Astrocyte (in vitro differentiated cells and primary cell): ENCODE results near the gene ENOX1. TPM values are rescaled to one million over a fixed set of nuclear protein-coding genes. Genes with fewer than 3 reads are reported as not detected.

Experiments
- DNase-seq: peaks from one replicate; pipeline ENCODE4 v3.0.0-alpha.2; 2010; ENCODE audit warnings: low read depth
- FAIRE-seq: peaks from 2 replicates; lab custom pipeline; 2011; peaks lifted over from hg19 to GRCh38; lab: Jason Lieb, UNC
- H2AFZ ChIP-seq: 2 replicates; pipeline ENCODE4 v1.6.0; 2012; ENCODE audit warnings: low read depth, low read length, inconsistent platforms
- H3K27ac ChIP-seq: 2 replicates; pipeline ENCODE4 v1.5.1; 2011; ENCODE audit warnings: low read depth, low read length, inconsistent platforms
- H3K27me3 ChIP-seq: 2 replicates; pipeline ENCODE4 v1.6.0; 2011; ENCODE audit warnings: low read length, inconsistent platforms; ENCODE audit not compliant: insufficient read depth
- H3K36me3 ChIP-seq: 2 replicates; pipeline ENCODE4 v1.5.1; 2011; ENCODE audit warnings: low read length, inconsistent platforms; ENCODE audit not compliant: insufficient read depth
- H3K4me1 ChIP-seq: 2 replicates; pipeline ENCODE4 v1.5.1; 2011; ENCODE audit warnings: low read length, inconsistent platforms; ENCODE audit not compliant: insufficient read depth
- H3K4me2 ChIP-seq: 2 replicates; pipeline ENCODE4 v1.6.0; 2012; ENCODE audit warnings: low read length, inconsistent platforms
- H3K4me3 ChIP-seq: 2 replicates; pipeline ENCODE4 v1.5.1; 2011; ENCODE audit warnings: low read depth, mild to moderate bottlenecking, low read length, inconsistent platforms; ENCODE audit not compliant: insufficient read depth
- H3K79me2 ChIP-seq: 2 replicates; pipeline ENCODE4 v1.6.0; 2012; ENCODE audit warnings: mild to moderate bottlenecking, low read length, inconsistent platforms; ENCODE audit not compliant: insufficient read depth
- H3K9ac ChIP-seq: 2 replicates; pipeline ENCODE4 v1.6.0; 2012; ENCODE audit warnings: mild to moderate bottlenecking, low read length, inconsistent platforms
- H3K9me3 ChIP-seq: 2 replicates; pipeline ENCODE4 v1.5.1; 2012; ENCODE audit warnings: low read depth, mild to moderate bottlenecking, low read length, inconsistent platforms; ENCODE audit not compliant: insufficient read depth
- H4K20me1 ChIP-seq: 2 replicates; pipeline ENCODE4 v1.6.0; 2012; ENCODE audit warnings: low read length, inconsistent platforms; ENCODE audit not compliant: insufficient read depth
- H3K27ac Mint-ChIP-seq: one replicate; pipeline ENCODE4 v1.8.0; 2021; ENCODE audit warnings: mild to moderate bottlenecking, mixed read lengths; ENCODE audit not compliant: unreplicated experiment
- H3K27me3 Mint-ChIP-seq: one replicate; pipeline ENCODE4 v1.8.0; 2021; ENCODE audit warnings: low read depth, mixed read lengths; ENCODE audit not compliant: unreplicated experiment
- H3K36me3 Mint-ChIP-seq: one replicate; pipeline ENCODE4 v1.8.0; 2021; ENCODE audit warnings: low read depth, mixed read lengths; ENCODE audit not compliant: unreplicated experiment
- H3K4me1 Mint-ChIP-seq: one replicate; pipeline ENCODE4 v1.8.0; 2021; ENCODE audit warnings: low read depth, mixed read lengths; ENCODE audit not compliant: unreplicated experiment
- H3K4me3 Mint-ChIP-seq: one replicate; pipeline ENCODE4 v1.8.0; 2021; ENCODE audit warnings: mild to moderate bottlenecking, moderate library complexity, mixed read lengths; ENCODE audit not compliant: unreplicated experiment
- H3K9me3 Mint-ChIP-seq: one replicate; pipeline ENCODE4 v1.8.0; 2021; ENCODE audit warnings: mild to moderate bottlenecking, mixed read lengths; ENCODE audit not compliant: unreplicated experiment
- CTCF ChIP-seq: IDR thresholded peaks from 2 replicates; pipeline ENCODE4 v1.5.1; 2011; ENCODE audit warnings: low read depth, mild to moderate bottlenecking, inconsistent platforms, low read length, moderate library complexity; ENCODE audit not compliant: insufficient read depth
- EZH2 ChIP-seq: IDR thresholded peaks from 2 replicates; pipeline ENCODE4 v1.6.1; 2012; ENCODE audit warnings: mild to moderate bottlenecking, low read length, inconsistent platforms; ENCODE audit not compliant: insufficient read depth
- total RNA-seq: library from RNA; stranded (reverse); gene quantifications from 2 replicates; pipeline ENCODE4 v1.2.1, GENCODE V29; 2021

The ENOX1 gene
- total RNA-seq, 1 donor from 2014 or later: 2.3 TPM

GRCh38 chr13:43298816-43299215 is 488.0 kb downstream of the ENOX1 start:
- H3K9ac ChIP-seq: no peak overlapping the region
- H3K4me1 Mint-ChIP-seq: peaks cover 5% of the 10 kb centered on the region
- no peaks in the 10 kb centered on the region for H4K20me1 ChIP-seq
- no peaks in the 10 kb centered on the region for H3K4me1 ChIP-seq
- TF ChIP-seq CTCF (no peak), EZH2 (no peak)
- no peaks in the 10 kb centered on the region for H3K79me2 ChIP-seq
- H3K4me3 ChIP-seq: no peak overlapping the region
- H3K27ac Mint-ChIP-seq: no peak overlapping the region
- no peak overlapping the region for H3K4me3 Mint-ChIP-seq
- no peak overlapping the region for H2AFZ ChIP-seq
- FAIRE-seq (no peak), DNase-seq (no peak)
- no peaks in the 10 kb centered on the region for H3K36me3 ChIP-seq
- no peaks in the 10 kb centered on the region for H3K27me3 ChIP-seq
- peaks cover 7% of the 10 kb centered on the region for H3K27me3 Mint-ChIP-seq
- no peak overlapping the region for H3K27ac ChIP-seq
- no peak overlapping the region for H3K4me2 ChIP-seq
- H3K36me3 Mint-ChIP-seq: no peaks in the 10 kb centered on the region
- H3K9me3 Mint-ChIP-seq: no peaks in the 10 kb centered on the region
- no peaks in the 10 kb centered on the region for H3K9me3 ChIP-seq

- FAIRE-seq (no peak), DNase-seq (no peak)
- H3K4me1 ChIP-seq: no peaks in the 10 kb centered on the region
- no peak overlapping the region for H3K4me2 ChIP-seq
- H3K27ac ChIP-seq: no peak overlapping the region
- no peak overlapping the region for H2AFZ ChIP-seq
- H3K9me3 ChIP-seq: no peaks in the 10 kb centered on the region
- no peaks in the 10 kb centered on the region for H3K27me3 ChIP-seq
- peaks cover 7% of the 10 kb centered on the region for H3K27me3 Mint-ChIP-seq
- no peak for TF ChIP-seq EZH2
- TF ChIP-seq CTCF: no peak
- no peaks in the 10 kb centered on the region for H3K36me3 Mint-ChIP-seq
- no peak overlapping the region for H3K4me3 ChIP-seq
- H3K4me1 Mint-ChIP-seq: peaks cover 3% of the 10 kb centered on the region
- no peaks in the 10 kb centered on the region for H4K20me1 ChIP-seq
- H3K27ac Mint-ChIP-seq: no peak overlapping the region
- no peak overlapping the region for H3K4me3 Mint-ChIP-seq
- no peak overlapping the region for H3K9ac ChIP-seq
- no peaks in the 10 kb centered on the region for H3K9me3 Mint-ChIP-seq
- H3K79me2 ChIP-seq: no peaks in the 10 kb centered on the region
- no peaks in the 10 kb centered on the region for H3K36me3 ChIP-seq
Measured at GRCh38 chr13:43297967-43298678, 488.6 kb downstream of the ENOX1 start.
